Hippocampal formation (tissue), 2 donors: ENCODE data around the gene PRR30.

Experiments
- DNase-seq, 2 donors: peaks; one replicate each; lab custom pipeline; 2025; lab: John Stamatoyannopoulos, UW

PRR30 gene

DNA sequence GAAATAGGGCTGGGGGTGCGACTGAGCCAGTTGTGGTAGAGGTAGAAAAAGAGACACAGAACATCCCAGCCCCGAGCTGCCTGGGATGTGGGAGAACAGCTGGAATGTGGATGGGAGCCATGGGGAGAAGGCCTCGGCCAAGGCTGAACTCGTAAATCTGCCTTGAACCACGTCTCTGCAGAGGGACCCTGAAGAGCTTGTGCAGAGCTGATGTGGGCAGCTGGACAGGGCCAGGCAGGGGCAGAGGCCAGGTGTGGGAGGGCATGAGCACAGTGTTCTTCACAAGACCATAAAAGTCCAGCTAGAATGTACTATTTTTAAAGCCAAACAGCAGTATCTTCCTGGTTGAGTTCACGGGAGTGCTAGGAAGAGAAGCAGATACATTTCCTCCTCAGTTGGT is 15.3 kb upstream of the PRR30 start:
- DNase-seq, result no peak

- no peak for DNase-seq
Observed at GRCh38 chr2:27152796-27153464, 13.7 kb upstream of the PRR30 start.

DNA sequence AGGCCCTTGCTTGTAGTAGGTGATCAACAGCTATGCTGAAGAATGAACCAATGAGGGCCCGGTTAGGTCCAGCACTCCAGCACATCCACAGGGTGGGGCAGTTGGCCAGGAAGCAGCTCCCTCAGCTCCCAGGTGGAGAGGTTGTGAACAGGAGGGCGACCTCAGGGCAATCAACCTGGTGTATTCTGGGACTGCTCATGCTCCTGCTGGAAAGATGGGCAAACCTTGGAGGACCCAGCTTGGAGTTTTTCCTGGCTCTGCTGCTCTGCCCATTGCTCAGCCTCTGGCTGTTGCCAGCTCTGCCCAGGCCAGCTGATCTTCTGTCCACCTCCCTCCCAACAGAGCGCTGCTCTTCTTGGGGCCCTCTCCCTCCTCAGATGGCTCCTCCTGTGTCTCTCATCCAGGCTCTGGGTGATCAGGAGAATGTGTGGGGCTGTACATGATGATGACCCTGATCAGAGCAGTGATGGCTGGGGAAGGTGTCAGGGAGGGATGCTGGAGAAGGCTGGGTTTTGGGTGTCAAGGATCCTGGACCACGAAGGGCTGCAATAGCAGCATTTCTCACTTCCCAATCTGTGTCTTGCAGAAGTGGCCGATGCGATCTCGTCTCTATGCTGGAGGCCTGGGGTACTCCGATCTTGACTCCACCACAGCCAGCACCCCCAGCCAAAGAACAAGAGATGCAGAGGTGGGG is 13.0 kb upstream of the PRR30 start:
- no peak for DNase-seq

DNA sequence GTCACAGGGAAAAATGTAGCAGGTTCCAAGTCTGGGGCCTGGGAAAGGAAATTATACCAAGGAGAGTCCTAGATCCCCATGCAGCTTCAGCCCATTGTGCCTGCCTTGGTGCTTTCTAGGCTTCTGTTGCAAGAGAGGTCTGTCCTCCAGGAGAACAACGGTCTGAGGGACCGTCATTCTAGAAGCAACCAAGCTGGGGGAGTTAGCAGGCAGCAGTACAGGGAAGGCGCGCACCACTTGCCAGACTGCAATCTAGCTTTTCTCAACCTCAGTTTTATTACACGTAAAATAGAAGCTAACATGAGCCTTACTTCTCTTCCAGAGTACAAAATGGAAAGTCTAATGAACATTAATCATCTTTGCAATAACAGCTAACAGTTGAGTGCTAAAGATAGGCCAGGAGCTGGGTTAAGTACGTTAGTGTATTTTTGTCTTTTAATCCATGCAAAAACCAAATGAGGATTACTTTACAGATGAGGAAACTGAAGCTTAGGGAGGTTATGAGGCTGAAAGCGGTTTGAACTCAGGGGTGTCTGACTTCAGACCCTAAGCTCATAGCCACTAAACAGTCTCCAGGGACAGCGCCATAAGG is 11.5 kb upstream of the PRR30 start:
- no peak for DNase-seq

DNA sequence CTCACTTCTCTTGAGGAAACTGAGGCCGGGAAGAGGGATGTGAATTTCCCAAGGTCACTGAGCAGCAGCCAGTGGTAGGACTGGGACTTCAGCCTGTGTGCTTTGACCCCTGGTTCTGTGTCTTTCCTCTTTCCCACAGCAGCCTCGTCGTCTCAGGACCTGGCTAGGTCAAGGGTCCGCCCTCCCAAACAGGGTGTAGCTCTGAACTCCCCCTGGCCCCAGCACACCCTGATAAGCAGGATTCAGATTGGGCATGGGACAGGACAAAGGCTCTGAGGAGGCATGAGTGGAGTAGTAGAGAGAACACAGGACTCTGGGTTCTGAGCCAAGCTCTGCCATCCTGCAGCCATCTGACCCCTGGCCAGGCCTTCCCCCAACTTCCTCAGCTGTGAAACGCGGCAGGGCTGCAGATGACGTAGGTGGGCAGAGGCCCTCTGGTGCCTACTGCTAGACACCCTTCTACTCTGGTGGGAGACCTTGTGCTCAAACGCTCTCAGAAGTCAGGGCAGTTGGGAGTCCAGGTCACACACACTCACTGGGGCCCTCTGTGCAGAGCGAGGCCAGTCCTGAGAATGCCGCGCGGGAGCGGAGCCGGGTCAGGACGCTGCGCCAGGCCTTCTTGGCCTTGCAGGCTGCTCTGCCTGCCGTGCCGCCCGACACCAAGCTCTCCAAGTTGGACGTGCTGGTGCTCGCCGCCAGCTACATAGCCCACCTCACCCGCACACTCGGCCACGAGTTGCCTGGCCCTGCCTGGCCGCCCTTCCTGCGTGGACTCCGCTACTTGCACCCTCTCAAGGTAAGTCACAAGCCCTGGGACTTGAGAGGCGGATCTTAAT is 10.6 kb upstream of the PRR30 start:
- DNase-seq, result no peak

- DNase-seq, result no peak
Observed at GRCh38 chr2:27148801-27149439, 9.7 kb upstream of the PRR30 start, which contains the start of gene TCF23. Gene TCF23, plus strand, starts transcription at chr2:27149004. Its CDS starts 130 bp downstream, at chr2:27149134.

- no peak for DNase-seq
Observed at GRCh38 chr2:27147935-27148334, 8.7 kb upstream of the PRR30 start.

- no peak for DNase-seq
Observed at GRCh38 chr2:27145682-27146081, 6.5 kb upstream of the PRR30 start.

DNA sequence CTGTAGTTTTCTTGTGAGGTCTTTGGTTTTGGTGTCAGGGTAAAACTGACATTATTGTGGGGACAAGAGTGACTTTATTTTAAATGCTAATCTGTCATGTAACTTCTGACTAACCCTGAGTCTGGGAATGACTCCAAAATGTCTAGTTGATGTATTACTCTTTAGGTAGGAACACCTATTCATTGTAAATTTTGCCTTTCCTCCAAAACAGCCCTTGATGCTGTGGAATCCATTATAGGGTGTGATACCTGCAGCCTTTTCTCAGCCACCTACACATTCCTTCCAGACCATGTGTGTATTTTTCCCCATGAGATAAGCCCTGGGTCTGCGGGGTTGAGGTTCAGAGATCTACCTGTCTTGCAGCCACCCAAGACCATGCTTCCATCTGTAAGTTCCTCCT is 4.1 kb upstream of the PRR30 start:
- no peak for DNase-seq

DNA sequence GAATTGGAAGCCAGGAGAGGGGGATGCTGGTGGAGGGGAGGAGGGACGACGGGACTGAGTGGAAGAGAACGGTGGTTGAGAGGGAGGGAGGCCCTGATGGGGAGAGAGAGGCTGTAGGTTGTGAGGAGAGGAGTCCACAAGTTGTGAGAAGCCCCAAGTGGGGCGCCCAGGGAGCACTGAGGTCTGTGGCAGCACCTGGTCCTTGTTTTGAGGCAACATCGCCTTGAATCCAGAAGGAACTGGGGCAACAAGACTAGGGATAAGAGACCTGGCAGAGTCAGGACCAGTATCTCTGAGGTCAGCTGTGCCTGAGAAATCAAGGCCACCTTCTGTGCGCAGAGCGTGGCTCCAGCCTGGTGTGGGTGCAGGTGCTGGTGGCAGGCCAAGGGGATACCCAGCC is 1.1 kb downstream of the PRR30 start:
- DNase-seq, result no peak

DNA sequence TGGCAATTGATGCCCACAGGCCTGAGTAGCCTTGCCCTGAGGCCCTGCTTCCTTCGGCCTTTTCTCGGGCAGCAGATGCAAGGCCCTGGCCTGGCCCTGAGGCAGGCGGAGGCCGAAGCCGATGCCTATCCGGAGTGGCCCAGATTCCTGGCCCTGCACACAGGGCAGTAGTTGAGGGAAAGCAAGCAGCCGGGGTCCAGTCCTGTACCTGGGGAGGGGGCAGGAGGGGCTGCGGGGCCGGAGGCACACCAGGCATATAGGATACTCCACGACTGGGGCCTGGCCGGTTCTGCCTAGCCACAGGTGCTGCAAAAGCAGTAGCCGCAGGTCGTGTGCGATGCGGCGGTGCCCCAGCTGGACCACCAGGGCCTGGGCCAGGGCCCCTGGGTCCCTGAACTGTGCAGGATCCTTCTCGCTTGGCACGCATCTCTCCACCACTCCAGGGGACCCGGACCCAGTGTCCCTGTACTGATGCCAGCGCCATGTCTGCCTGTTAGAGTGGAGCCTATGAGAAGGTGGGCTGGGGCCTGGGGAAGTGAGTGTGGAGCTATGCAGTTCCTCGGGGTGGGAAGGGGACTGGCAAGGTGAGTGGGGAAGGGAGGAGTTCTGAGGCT is 1.8 kb downstream of the PRR30 start:
- DNase-seq, result no peak

DNA sequence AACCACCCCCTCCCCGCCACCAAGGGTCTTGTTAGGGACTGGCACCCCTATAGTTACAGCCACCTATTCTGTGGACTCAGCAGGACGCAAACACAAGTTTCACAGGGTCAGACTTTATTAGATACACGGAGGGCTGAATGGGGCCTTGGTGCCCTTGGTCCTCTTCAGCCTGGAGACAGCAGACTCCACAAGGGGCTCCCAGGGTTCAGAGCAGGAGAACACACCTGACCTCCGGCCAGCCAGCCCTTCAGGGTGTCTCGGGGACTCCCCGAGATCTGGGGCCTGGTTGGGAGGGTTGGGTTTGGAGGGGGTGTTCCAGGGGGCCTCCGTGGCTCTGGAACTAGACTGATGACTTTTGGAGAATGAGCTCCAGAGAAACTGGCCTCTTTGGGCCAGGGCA is 2.5 kb downstream of the PRR30 start:
- DNase-seq, result no peak

DNA sequence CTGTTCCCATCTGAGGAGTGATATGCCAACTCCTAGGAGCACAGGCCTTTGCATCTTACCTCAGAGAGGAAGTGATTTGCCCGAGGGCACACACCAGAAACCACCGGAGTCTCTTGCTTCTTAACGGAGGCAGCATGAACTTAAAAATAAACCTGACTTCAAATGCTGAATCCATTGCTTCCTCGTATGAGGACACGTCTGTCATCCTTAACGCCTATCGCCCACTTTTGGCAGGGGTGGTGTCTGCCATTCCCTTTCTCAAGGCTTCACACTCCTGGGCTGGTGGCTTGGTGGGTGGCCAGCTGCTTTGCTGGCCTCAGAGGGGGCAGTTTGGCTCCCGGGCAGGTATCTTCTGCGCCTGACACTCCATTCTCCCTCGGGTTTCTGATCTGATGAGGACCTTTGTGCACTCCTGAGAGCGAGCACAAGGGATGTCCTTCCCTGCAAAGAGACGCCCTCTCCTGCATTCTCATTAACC is 3.7 kb downstream of the PRR30 start:
- no peak for DNase-seq

- DNase-seq, result no peak
Observed at GRCh38 chr2:27134781-27135477, 4.3 kb downstream of the PRR30 start.

DNA sequence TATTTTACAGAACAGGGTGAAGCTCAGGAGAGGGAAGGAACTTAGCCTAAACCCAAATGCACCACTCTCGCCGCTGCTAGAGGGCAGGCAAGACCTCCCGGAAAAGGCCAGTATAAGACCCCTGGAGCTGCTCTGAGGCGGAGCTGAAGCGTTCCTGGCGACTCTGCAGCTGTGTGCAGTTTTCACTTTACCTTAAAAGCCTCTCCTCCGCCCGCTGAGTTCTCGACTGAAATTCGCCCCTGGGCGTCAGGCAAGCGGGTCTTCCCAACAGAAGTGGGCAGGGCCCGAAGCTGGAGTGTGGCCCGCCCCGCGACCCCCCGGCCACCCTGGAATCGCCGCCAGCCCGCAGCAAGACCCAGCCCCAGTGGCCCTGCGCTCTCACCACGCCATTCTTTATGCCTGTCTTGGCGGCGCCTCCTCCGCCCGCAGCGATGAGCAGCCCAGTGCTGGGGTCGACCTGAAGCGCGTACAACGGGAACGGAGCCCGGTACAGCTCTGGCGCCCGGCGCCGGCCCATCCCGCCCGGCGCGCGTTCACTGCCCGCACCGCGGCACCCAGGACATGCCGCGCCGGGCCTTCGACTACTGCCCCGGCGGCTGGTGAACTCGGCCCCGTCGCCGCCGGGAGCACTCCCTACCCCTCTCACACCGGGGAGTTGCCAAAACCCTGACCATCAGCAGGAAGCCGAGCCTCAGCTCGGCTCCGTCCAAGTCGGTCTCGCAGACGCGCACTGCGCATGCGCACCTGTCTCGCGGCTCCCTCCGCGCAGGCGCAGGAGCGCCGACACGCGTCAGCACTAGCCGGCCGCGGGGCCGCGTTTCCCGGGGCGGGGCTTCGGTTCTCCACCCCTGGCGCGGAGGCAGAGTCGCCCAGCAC is 5.1 kb downstream of the PRR30 start, which contains the start of gene PREB:
PREB (minus strand) TSS at position 732 of the 876 bp plus-strand sequence; CDS start at position 517, 215 bp downstream.
- DNase-seq, result peak; percentile 89 to 95

DNA sequence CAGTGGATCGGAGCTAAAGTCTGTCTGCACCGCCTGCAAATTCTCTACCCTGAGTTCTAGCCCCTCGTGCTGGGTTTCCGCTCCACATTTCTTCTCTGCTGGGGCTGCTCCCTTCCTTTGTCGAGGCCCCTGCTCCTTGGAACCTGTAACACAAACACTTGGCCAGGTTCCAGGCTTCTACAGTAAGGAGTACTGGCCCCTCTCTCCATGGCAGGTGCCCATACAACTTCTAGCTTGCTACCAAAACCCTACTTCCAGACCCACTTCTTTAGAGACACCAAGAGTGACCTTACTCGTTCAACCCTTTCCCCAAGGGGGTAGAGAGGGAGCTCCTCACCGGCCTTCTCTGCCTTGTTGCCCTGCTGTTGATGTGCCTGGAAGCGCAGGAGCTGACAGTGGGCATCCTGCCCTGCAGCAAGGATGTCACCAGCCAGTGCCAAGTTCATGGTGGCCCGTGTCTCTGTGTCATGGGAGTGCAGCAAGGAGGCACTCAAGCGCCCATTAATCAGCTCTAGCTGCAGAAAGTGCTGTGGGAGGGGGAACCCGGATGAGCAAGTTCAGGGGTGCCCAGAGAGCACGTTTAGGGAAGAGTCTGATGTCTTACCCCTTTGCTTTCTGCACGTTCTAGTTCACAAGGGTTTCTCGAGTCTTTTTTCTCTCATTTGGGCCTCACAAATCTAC is 5.9 kb downstream of the PRR30 start:
- DNase-seq, result no peak

DNA sequence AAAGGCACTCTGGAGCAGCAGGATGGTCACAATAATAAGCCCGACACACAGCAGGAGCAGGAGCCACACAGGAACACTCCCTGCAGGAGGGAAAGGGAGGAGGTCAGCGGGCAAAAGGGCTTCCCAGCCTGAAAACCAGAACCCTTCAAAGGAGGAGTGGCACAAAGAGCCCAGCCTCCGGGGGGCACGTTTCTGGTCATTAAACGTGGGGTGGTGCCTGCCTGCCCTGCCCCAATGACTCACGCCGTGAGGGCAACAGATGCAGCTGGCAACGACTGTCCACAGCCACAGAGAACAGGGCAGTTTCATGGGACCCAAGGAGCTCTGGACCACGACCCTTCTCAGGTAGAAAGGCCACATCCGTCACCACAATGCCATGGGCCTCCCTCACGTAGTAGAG is 7.8 kb downstream of the PRR30 start:
- no peak for DNase-seq

GRCh38 chr2:27130396-27130795 is 8.8 kb downstream of the PRR30 start:
- no peak for DNase-seq
